Measurements from ENCODE around the gene INTS1.

INTS1 gene

GRCh38 chr7:1438821-1439220, 65.4 kb downstream of the INTS1 start:
- no peak overlapping the region for H3K9ac ChIP-seq
- peaks cover 86% of the 10 kb centered on the region for H3K27me3 ChIP-seq (ENCODE audit: insufficient read depth, low read depth)
- H4K20me1 ChIP-seq (ENCODE audit: insufficient read depth) = no peaks in the 10 kb centered on the region
- no peak overlapping the region for H3K27ac ChIP-seq
- H3K79me2 ChIP-seq (ENCODE audit: insufficient read depth, low read depth) = no peaks in the 10 kb centered on the region
- no peak overlapping the region for H3K4me2 ChIP-seq
- TF ChIP-seq CTCF (conservative IDR thresholded peaks at IDR 0.05; ENCODE audit: low read depth, low read length) = no peak
- no peak overlapping the region for H2AFZ ChIP-seq (ENCODE audit: low read depth)
- H3K4me3 ChIP-seq (IDR thresholded peaks at IDR 0.05; ENCODE audit: insufficient read depth, low read depth, low read length) = no peak overlapping the region
- no peaks in the 10 kb centered on the region for H3K36me3 ChIP-seq (ENCODE audit: insufficient read depth)
- H3K4me1 ChIP-seq (ENCODE audit: low read depth, poor library complexity, severe bottlenecking) = peaks cover 14% of the 10 kb centered on the region

GRCh38 chr7:1438208-1438607, 66.0 kb downstream of the INTS1 start:
- Histone ChIP-seq H3K4me2 (no peak overlapping the region), H3K9ac (no peak overlapping the region), H3K4me1 (ENCODE audit: low read depth, poor library complexity, severe bottlenecking) (peaks cover 14% of the 10 kb centered on the region), H3K79me2 (ENCODE audit: insufficient read depth, low read depth) (no peaks in the 10 kb centered on the region), H3K4me3 (IDR thresholded peaks at IDR 0.05; ENCODE audit: insufficient read depth, low read depth, low read length) (no peak overlapping the region), H3K27me3 (ENCODE audit: insufficient read depth, low read depth) (peaks cover 90% of the 10 kb centered on the region), H3K27ac (no peak overlapping the region), H3K36me3 (ENCODE audit: insufficient read depth) (no peaks in the 10 kb centered on the region), H2AFZ (ENCODE audit: low read depth) (no peak overlapping the region), H4K20me1 (ENCODE audit: insufficient read depth) (no peaks in the 10 kb centered on the region)
- TF ChIP-seq CTCF (conservative IDR thresholded peaks at IDR 0.05; ENCODE audit: low read depth, low read length) = no peak

- H3K4me3 ChIP-seq (IDR thresholded peaks at IDR 0.05; ENCODE audit: insufficient read depth, low read depth, low read length) = no peak overlapping the region
- H3K27me3 ChIP-seq (ENCODE audit: insufficient read depth, low read depth) = peaks cover 97% of the 10 kb centered on the region
- no peaks in the 10 kb centered on the region for H3K36me3 ChIP-seq (ENCODE audit: insufficient read depth)
- H2AFZ ChIP-seq (ENCODE audit: low read depth) = no peak overlapping the region
- no peaks in the 10 kb centered on the region for H3K79me2 ChIP-seq (ENCODE audit: insufficient read depth, low read depth)
- H3K4me1 ChIP-seq (ENCODE audit: low read depth, poor library complexity, severe bottlenecking) = peaks cover 14% of the 10 kb centered on the region
- TF ChIP-seq CTCF (conservative IDR thresholded peaks at IDR 0.05; ENCODE audit: low read depth, low read length) = no peak
- no peaks in the 10 kb centered on the region for H4K20me1 ChIP-seq (ENCODE audit: insufficient read depth)
- no peak overlapping the region for H3K4me2 ChIP-seq
- no peak overlapping the region for H3K27ac ChIP-seq
- no peak overlapping the region for H3K9ac ChIP-seq
These were observed 66.9 kb downstream of the INTS1 start for GRCh38 chr7:1437155-1437880.

- Histone ChIP-seq H3K9ac (no peak overlapping the region), H3K4me1 (ENCODE audit: low read depth, poor library complexity, severe bottlenecking) (peaks cover 7% of the 10 kb centered on the region), H3K4me3 (IDR thresholded peaks at IDR 0.05; ENCODE audit: insufficient read depth, low read depth, low read length) (no peak overlapping the region), H3K27me3 (ENCODE audit: insufficient read depth, low read depth) (peaks cover 96% of the 10 kb centered on the region), H4K20me1 (ENCODE audit: insufficient read depth) (no peaks in the 10 kb centered on the region), H3K27ac (no peak overlapping the region), H2AFZ (ENCODE audit: low read depth) (no peak overlapping the region), H3K4me2 (no peak overlapping the region), H3K79me2 (ENCODE audit: insufficient read depth, low read depth) (no peaks in the 10 kb centered on the region), H3K36me3 (ENCODE audit: insufficient read depth) (no peaks in the 10 kb centered on the region)
- no peak for TF ChIP-seq CTCF (conservative IDR thresholded peaks at IDR 0.05; ENCODE audit: low read depth, low read length)
These were observed 67.6 kb downstream of the INTS1 start for GRCh38 chr7:1436608-1437007.
